GM21515 (cell line): ENCODE results near the gene GIGYF2.
"Not testable (repeated sequence)": the region's sequence is repeated elsewhere in the genome, so short reads cannot be mapped to it uniquely, and the experiment has no call there.

Experiments used
- ATAC-seq: cut with Tn5 transposase; IDR thresholded peaks from one replicate; pipeline ENCODE4 v1.9.1; 2021; ENCODE audit not compliant: unreplicated experiment

Gene GIGYF2

GRCh38 chr2:232800166-232800565 is 103.0 kb downstream of the GIGYF2 start:
- no peak for ATAC-seq

DNA sequence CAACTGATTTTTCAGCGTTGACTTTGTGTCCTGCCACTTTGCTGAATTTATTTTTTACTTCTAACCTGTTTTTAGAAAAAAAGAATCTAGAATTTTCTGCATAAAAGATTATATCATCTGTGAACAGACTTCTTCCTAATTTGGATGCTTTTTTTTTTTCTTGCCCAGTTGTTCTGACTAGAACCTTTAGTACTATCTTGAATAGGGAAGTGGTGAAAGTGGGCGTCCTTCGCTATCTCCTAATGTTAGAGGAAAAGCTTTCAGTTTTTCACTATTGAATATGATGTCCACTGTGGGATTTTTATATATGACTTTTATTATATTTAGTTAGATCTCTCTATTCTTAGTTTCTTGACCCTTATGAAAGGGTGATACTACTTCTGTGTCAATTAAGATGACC is 105.0 kb downstream of the GIGYF2 start:
- ATAC-seq: no peak

DNA sequence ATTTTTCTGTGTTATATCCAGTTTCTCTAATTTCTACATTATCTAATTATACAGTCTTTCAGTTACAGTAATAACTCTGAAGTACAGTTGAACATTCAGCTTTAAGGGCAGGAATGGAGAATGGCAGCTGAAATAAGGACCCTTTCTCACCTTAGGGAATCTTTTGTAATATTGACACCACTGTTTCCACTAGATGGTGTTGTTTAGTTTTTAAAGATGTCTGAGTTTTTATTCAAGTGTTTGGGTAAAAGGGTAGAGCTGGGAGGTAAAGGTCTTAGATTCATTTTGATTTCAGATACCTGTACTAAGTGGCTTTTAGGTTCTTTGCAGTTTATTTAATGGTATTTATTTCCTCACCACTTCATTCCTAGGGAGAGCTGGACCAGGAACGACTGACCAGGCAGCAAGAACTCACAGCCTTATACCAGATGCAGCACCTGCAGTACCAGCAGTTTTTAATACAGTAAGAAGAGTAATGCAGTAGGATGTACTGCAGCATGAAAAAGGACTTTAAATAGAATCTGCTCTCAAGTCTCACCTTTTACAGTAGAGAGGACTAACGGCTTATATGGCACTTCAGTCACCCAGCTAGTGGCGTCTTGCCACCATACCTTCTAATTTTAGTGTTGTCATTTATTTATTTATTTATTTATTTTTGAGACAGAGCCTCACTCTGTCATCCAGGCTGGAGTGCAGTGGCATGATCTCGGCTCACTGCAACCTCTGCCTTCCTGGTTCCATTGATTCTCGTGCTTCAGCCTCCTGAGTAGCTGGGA is 112.4 kb downstream of the GIGYF2 start:
- ATAC-seq: no peak

DNA sequence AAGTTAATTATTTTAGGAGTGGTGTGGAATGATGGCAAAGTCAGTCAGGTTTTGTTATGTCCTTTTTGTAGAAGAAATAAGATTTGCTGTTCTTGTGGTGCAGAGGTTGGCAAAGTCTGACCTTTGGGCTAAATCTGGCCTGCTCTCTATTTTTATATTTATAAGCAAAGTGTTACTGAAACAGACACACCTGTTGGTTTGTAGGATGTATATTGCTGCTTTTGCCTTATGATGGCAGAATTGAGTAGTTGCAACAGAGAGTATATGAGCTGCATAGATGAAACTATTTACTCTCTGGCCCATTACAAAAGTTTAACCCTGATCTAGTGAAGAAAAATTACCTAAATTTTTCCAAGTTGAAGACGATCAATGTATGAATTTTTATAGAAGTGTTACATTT is 113.3 kb downstream of the GIGYF2 start:
- ATAC-seq: no peak

- ATAC-seq: no peak
Observed at GRCh38 chr2:232815569-232815968, 118.4 kb downstream of the GIGYF2 start.

GRCh38 chr2:232816657-232817056 is 119.5 kb downstream of the GIGYF2 start:
- no peak for ATAC-seq

DNA sequence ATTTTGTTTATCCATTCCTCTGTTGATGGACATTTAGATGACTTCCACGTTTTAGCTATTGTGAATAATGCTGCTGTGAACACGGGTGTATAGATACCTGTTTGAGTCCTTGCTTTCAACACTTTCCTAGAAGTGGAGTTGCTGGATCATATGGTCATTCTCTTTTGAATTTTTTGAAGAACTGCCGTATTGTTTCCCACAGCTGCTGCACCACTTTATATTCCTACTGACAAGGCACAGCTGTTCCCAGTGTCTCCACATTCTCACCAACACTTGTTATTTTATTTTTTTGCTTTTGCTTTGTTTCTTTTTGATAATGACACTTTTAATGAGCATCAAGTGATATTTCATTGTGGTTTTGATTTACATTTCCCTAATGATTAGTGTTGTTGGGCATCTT is 120.6 kb downstream of the GIGYF2 start:
- ATAC-seq: no peak

DNA sequence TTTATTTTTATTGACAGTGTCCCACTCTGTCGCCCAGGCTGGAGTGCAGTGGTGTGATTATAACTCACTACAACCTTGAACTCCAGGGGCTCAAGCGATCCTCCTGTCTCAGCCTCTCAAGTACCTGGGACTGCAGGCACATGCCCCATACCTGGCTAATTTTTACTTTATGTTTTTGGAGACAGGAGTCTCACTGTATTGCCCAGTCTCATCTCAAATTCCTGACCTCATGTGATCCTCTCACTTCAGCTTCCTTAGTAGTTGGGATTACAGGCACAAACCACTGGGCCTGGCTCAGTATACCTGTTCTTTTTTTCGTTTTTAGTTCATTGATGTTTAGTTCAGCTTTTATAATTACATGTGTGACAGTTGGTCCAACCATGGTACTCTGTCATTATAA is 132.9 kb downstream of the GIGYF2 start:
- no peak for ATAC-seq

GRCh38 chr2:232831496-232831895 is 134.4 kb downstream of the GIGYF2 start:
- ATAC-seq: no peak

DNA sequence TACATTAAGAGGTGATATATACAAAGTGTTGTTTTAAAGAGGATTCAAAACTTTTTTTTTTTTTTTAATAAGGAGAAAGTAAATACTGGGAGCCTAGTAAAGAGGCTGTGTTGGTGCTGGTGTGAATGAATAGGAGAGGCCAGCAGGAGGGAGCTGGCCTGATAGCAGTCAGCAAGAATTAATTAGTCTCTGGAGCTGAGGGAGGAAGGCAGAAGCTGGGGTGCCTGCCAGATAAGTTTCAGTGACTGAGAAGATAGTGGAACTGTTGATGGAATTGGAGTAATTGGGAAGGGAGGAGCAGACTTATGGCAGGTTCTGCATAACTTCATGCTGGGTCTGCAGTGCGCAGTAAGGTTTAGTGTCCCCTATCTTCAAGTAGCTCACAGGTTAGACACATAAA is 136.7 kb downstream of the GIGYF2 start:
- ATAC-seq: no peak

GRCh38 chr2:232835687-232836208 is 138.6 kb downstream of the GIGYF2 start:
- no peak for ATAC-seq

DNA sequence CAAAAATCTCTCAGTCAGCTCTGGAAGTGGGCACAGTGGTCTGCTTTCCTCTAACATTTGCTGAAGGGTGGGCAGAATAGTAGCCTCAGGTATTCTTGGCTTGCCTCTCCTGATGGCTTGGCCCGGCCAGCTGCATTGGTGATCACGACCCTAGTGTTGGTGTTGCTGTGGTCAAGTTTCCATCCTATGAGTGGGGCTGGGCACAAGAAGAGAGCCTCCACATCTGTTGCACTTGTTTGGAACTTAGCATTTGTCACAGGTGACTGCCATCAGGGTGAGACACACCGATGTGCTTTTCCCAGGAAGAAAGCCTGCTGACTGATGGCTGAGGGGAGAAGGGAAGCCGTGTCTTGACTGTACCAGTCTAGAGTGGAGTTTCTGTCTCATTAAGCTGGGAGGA is 139.8 kb downstream of the GIGYF2 start:
- no peak for ATAC-seq

DNA sequence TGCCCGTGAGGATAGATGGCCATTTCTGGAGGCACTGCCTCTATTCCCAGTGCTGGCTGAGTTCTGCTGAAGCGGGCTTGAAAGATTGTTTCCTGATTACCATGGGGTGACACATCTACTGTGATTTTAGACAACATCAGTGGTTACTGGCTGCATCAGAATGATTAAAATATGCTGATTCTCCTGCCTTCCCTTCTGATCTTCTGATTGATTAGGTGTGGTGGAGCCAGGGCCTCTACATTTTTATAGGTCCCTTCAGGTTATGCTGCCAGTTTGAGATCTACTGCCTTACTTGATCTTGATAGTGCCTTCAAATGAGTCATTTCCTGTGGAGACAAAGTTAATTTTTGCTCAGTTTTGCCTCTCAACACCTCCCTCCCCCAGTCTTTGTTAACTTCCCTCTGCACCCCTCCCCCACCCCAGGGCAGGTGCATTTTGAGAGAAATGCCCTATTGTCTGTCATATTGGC is 141.3 kb downstream of the GIGYF2 start:
- peak; percentile 59 for ATAC-seq

DNA sequence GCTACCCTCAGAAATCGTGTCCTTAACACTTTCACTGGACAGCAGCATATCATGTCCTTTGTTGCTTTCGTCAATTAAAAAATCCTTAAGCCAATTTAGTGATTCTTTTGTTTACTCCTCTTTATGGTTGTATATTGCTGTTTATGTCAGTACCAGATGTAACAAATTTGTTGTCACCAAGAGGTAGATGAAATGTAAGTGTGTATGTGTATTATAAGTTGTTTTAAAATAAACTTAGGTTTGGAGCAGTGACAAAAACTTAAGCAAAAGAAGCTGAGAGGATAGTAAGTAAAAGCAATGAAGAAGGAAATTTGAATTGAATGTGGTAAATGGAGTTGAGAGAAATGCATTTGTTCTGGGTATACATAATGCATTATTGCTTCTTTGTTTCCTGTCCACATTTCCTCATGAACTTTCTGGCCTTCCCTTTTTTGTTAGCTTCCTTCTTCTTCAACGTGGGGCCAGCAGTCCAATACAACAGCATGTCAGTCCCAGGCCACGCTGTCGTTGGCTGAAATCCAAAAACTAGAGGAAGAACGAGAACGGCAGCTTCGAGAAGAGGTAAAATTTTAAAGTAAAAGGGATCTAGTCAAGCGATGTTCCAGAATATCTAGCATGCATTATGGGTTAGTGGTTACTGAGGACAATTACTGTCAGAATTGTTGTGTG is 142.4 kb downstream of the GIGYF2 start:
- no peak for ATAC-seq

- no peak for ATAC-seq
Observed at GRCh38 chr2:232842689-232843088, 145.6 kb downstream of the GIGYF2 start.

- ATAC-seq: no peak
Observed at GRCh38 chr2:232843834-232844233, 146.7 kb downstream of the GIGYF2 start.

DNA sequence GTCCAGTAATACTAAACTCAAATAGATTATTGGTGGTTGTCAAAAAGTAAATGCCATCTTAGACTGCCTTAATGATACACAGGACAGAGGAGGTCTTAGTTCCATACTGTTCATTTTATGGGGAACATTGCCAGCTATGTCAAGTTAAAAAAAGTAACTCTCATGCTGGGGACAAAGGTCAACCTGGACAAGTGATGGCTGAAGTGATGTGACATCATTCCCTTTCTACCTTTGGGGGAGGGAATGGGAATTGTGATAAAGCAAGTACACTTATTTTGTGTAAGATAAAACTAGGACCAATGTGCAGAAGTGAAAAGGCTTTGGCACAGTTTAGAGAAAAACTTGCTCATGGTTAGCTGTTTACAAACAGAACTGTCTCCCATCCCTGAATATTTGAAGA is 148.9 kb downstream of the GIGYF2 start:
- ATAC-seq: no peak

- no peak for ATAC-seq
Observed at GRCh38 chr2:232850039-232850438, 152.9 kb downstream of the GIGYF2 start.

GRCh38 chr2:232852081-232852480 is 154.9 kb downstream of the GIGYF2 start:
- not testable (repeated sequence) for ATAC-seq

- ATAC-seq: no peak
Observed at GRCh38 chr2:232852676-232853075, 155.5 kb downstream of the GIGYF2 start.

- ATAC-seq: no peak
Observed at GRCh38 chr2:232854082-232854481, 157.0 kb downstream of the GIGYF2 start.

- no peak for ATAC-seq
Observed at GRCh38 chr2:232857158-232857563, 160.0 kb downstream of the GIGYF2 start.
